NT2/D1 (cell line): Measurements from ENCODE around the gene SPOPL.
"Not testable (repeated sequence)": the region's sequence is repeated elsewhere in the genome, so short reads cannot be mapped to it uniquely, and the experiment has no call there.

Source experiments
- DNase-seq: peaks from one replicate; pipeline ENCODE4 v3.0.0-alpha.2; 2011; ENCODE audit warnings: low read depth, low spot score
- H3K27me3 ChIP-seq: 2 replicates; pipeline ENCODE4 v1.6.0; 2011; ENCODE audit warnings: mild to moderate bottlenecking; ENCODE audit not compliant: insufficient read length, insufficient read depth
- H3K36me3 ChIP-seq: 2 replicates; pipeline ENCODE4 v1.6.1; 2011; ENCODE audit warnings: mild to moderate bottlenecking, low read length, mixed read lengths; ENCODE audit not compliant: insufficient read depth, insufficient read length
- H3K4me1 ChIP-seq: 2 replicates; pipeline ENCODE4 v1.5.1; 2011; ENCODE audit not compliant: insufficient read depth, insufficient read length
- H3K4me3 ChIP-seq: 2 replicates; pipeline ENCODE4 v1.5.1; 2011; ENCODE audit warnings: low read depth; ENCODE audit not compliant: insufficient read length
- H3K9ac ChIP-seq: 2 replicates; pipeline ENCODE4 v1.6.0; 2011; ENCODE audit warnings: low read depth; ENCODE audit not compliant: insufficient read length
- H3K9me3 ChIP-seq: 2 replicates; pipeline ENCODE4 v1.5.1; 2011; ENCODE audit warnings: mild to moderate bottlenecking, low read length; ENCODE audit not compliant: insufficient read depth
- SUZ12 ChIP-seq: IDR thresholded peaks from 2 replicates; pipeline ENCODE4 v1.6.1; 2011; ENCODE audit not compliant: insufficient read length, insufficient read depth; ENCODE audit errors: extremely low read depth
- YY1 ChIP-seq: IDR thresholded peaks from 2 replicates; pipeline ENCODE4 v1.6.1; 2011; ENCODE audit not compliant: insufficient read length, insufficient read depth
- ZNF274 ChIP-seq: IDR thresholded peaks from 2 replicates; pipeline ENCODE4 v1.6.1; 2011; ENCODE audit warnings: mild to moderate bottlenecking, low read depth, low read length

SPOPL gene

GRCh38 chr2:138501425-138502254 is at the start of gene SPOPL:
SPOPL (plus strand) TSS chr2:138501770; CDS start chr2:138550217, 48,447 bp downstream.
- TF ChIP-seq ZNF274 (no peak), YY1 (no peak), SUZ12 (no peak)
- peaks cover 8% of the 10 kb centered on the region for H3K36me3 ChIP-seq
- H3K27me3 ChIP-seq = no peaks in the 10 kb centered on the region
- H3K4me3 ChIP-seq = peak within 1 kb of the TSS; percentile 83
- H3K9me3 ChIP-seq = no peaks in the 10 kb centered on the region; the same call in 1 of the 2 replicates
- H3K9ac ChIP-seq = peak within 1 kb of the TSS; percentile 93
- peak; percentile 74 for DNase-seq
- H3K4me1 ChIP-seq = no peaks in the 10 kb centered on the region

- Histone ChIP-seq H3K4me1 (no peaks in the 10 kb centered on the region), H3K27me3 (no peaks in the 10 kb centered on the region), H3K9me3 (no peaks in the 10 kb centered on the region), H3K36me3 (no peaks in the 10 kb centered on the region), H3K9ac (no peak overlapping the region), H3K4me3 (no peak overlapping the region)
- TF ChIP-seq SUZ12 = no peak
- TF ChIP-seq ZNF274 = no peak
- no peak for TF ChIP-seq YY1
- no peak for DNase-seq
These were observed 49.2 kb upstream of the SPOPL start for GRCh38 chr2:138452324-138452723.

- DNase-seq = no peak
- no peaks in the 10 kb centered on the region for H3K27me3 ChIP-seq
- no peak overlapping the region for H3K9ac ChIP-seq
- H3K4me3 ChIP-seq = no peak overlapping the region
- TF ChIP-seq YY1 (no peak), SUZ12 (no peak), ZNF274 (no peak)
- H3K36me3 ChIP-seq = no peaks in the 10 kb centered on the region
- H3K4me1 ChIP-seq = no peaks in the 10 kb centered on the region
- H3K9me3 ChIP-seq = no peaks in the 10 kb centered on the region
These were observed 47.8 kb upstream of the SPOPL start for GRCh38 chr2:138453815-138454214.

GRCh38 chr2:138454761-138455160 is 46.8 kb upstream of the SPOPL start:
- TF ChIP-seq SUZ12 (no peak), YY1 (no peak), ZNF274 (no peak)
- DNase-seq = no peak
- Histone ChIP-seq H3K4me1 (no peaks in the 10 kb centered on the region), H3K4me3 (no peak overlapping the region), H3K27me3 (no peaks in the 10 kb centered on the region), H3K9ac (no peak overlapping the region), H3K36me3 (no peaks in the 10 kb centered on the region), H3K9me3 (no peaks in the 10 kb centered on the region)

GRCh38 chr2:138455275-138455674 is 46.3 kb upstream of the SPOPL start:
- Histone ChIP-seq H3K36me3 (no peaks in the 10 kb centered on the region), H3K9ac (no peak overlapping the region), H3K27me3 (no peaks in the 10 kb centered on the region), H3K4me1 (no peaks in the 10 kb centered on the region), H3K9me3 (no peaks in the 10 kb centered on the region), H3K4me3 (no peak overlapping the region)
- no peak for DNase-seq
- TF ChIP-seq YY1 (no peak), SUZ12 (no peak)

GRCh38 chr2:138455691-138456090 is 45.9 kb upstream of the SPOPL start:
- no peaks in the 10 kb centered on the region for H3K36me3 ChIP-seq
- TF ChIP-seq ZNF274 (no peak), SUZ12 (no peak), YY1 (no peak)
- H3K4me3 ChIP-seq = no peak overlapping the region
- no peaks in the 10 kb centered on the region for H3K9me3 ChIP-seq
- no peaks in the 10 kb centered on the region for H3K4me1 ChIP-seq
- H3K27me3 ChIP-seq = no peaks in the 10 kb centered on the region
- DNase-seq = peak; percentile 18
- no peak overlapping the region for H3K9ac ChIP-seq

GRCh38 chr2:138462689-138463088 is 38.9 kb upstream of the SPOPL start:
- not testable (repeated sequence) for H3K36me3 ChIP-seq, H3K4me1 ChIP-seq, H3K9me3 ChIP-seq, H3K4me3 ChIP-seq, DNase-seq, H3K9ac ChIP-seq, H3K27me3 ChIP-seq

- TF ChIP-seq ZNF274 = no peak
- TF ChIP-seq YY1 = no peak
- TF ChIP-seq SUZ12 = no peak
- Histone ChIP-seq H3K27me3 (no peaks in the 10 kb centered on the region), H3K9ac (no peak overlapping the region), H3K9me3 (no peaks in the 10 kb centered on the region), H3K4me3 (no peak overlapping the region), H3K4me1 (no peaks in the 10 kb centered on the region), H3K36me3 (no peaks in the 10 kb centered on the region)
- DNase-seq = no peak
These were observed 33.0 kb upstream of the SPOPL start for GRCh38 chr2:138468617-138469016.
